NCI-H526 treated with DMSO at 0.1 percent for 48 hours (cell line): ENCODE results near the gene LPP.

Experiments used
- DNase-seq: peaks from one replicate; lab custom pipeline; 2025; lab: John Stamatoyannopoulos, UW

LPP gene

DNA sequence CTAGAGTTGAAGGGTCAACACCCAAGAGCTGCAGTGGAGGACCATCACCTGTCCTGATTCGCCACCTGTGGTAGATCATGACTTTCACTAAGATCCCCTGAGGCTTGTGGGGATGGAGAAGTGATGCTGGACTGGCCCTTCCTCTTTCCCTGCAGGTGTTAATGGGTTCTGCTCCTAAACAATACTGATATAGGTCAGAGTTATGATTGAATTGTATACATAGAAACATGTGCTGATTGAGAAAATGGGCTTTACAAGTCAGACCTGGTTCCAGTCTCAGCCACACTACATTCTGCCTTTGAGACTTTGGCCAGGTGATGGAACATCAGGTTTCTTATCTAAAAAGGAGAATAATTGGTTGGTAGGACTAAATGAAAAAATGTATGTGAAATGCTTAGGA, 598.9 kb downstream of the LPP start:
- DNase-seq, result no peak

DNA sequence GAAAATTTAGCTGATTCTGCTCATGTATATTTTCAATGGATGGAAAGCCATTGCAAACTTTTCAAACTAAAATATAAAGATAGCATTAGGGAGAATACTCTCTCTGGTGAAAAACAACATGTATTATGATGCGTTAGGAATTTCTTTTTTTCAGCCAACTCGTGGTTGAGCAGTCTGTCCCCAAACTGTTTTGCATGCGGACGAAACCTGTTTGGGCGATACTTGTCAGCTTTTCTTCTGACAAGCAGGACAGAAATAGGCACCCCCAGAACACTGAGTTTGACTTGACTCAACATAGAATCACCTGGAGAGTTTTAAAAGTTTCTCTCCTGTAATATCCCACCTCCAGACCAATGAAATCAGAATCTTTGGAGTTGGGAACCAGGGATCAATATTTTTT, 600.3 kb downstream of the LPP start:
- DNase-seq, result no peak

DNA sequence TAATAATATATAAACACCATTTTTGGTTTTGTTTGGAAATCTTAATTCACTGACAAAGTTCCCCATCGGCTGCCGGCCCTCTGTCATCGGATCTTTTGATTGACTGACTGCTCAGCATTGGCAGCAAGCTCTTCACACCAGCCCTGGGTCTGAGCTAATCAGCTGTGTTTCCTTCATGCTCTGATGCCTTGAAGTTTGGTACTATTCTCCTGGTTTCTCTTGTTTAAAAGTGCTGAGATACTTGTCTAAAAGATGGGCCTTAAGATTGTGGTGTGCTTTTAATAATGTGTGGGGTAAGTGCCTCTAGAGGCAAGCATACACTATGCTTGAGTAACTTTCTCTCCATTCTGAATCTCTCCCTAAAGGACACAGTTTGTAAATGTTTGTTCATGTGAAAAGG, 602.3 kb downstream of the LPP start:
- DNase-seq, result no peak

DNA sequence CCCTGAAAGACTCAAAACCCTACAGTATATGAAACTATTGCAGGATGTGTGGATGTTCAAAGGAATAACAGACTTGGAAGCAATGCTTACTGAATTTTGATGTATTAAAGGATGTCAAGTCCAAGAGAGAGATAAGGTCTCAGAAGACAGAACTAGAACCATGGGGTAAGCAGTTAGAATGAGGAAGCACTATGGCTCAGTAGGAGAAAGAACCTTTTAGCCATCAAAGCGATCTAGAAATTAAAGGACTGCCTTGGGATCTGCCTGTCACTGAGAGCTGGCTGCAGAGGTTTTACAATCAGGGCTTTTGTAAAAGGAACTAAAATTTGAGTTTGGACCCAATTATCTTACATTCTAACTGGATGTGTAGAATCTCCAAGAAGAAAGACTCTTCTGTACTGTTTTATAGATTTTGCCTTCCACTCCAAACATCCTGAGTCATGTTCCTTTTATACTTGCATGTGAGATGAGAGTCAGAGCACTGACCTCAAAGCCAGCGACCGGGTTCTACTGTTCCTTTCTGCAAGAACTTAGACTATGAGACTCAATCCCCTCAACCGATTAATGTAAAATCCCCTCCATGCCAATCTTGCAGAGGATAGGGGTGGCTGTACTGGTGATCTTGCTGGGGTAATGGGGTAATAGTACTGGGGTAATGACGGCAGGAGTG, 605.5 kb downstream of the LPP start:
- no peak for DNase-seq

DNA sequence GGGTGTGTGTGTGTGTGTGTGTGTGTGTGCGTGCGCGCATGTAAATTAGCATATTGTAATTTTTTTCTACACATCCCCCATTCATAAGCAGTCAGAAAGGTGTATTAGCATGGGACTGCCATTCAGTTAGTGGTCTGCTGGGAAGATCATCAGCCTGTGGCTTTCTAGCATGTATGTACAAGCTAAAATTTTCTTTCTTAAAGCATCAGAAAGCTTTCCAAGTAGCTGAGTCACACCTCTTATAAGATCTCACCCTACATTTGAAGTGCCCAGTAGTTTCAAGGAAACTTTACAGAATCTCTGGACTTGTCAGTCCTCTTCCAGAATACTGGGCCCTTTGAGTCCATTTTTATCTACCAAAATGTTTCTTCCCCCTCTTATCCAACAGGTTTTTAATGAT, 606.5 kb downstream of the LPP start:
- no peak for DNase-seq

DNA sequence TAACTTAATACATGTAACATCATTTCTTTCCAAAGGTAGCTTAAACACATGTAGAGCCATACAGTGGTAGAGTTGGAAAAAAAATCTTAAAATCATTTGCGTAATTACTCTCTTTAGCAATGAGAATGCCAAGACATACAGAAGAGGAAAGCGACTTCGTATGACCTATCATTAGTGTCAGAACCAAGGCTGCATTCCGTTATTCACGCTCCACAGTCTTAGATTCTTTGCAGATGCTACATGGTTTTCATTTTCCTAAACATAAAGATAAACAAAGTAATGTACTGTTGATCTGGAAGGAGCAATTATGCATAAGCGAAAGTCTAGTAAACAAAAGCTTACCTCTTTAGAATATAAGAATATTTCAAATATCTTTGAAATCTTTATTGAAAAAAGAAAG, 607.5 kb downstream of the LPP start:
- no peak for DNase-seq

DNA sequence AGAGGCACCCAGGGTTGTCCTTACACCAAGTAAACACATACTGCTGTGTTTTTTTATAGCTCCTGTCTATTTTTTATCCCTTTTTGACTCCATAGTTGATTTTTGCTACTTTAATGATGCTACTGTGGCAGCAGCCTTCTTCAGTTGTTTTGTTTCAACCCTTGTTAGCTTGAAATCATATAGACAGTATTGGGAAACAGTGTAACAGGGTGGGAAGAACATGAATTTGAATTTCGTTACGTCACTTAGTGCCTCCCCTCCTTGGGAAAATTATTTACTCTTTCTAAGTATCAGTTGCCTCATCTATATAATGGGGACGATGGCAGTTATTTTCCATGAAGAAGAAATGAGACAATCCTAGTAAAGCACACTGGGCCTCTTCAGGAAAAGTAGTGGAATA, 608.0 kb downstream of the LPP start:
- no peak for DNase-seq

DNA sequence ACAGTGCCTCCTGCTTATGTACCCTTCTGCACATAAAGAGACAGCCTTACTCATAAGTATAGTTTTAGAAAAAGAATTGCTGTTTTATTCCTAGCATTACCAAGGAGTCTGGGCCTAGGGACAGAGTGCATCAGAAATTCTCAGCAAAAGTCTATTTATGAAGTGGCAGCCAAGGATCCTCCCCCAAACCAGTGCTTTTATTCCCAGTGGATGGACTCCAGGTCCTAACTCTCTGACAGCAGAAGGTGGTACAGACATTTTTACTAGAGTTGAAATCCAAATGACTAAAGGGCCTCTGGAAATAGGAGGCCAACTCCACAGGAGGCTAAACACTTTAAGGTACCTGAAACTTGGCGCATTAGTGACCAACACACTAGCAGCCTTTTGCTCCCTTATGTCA, 610.7 kb downstream of the LPP start:
- DNase-seq, result no peak

DNA sequence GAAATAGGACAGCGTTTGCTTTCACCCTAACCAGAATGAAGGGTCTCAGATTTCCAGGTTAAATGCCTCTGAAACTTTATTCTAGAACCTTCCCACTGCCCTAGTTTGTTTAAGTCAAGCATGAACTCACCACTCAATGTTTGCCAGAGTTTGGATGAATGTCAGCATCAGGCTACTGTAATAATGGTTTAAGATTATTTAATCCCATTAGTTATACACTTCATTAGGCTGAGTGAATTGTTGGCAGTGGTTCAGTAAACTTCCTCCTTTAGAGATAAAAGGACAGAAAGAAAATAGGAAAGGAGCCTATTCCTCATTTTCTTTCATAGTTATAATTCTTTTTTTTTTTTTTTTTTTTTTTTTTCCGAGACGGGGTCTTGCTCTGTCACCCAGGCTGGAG, 615.9 kb downstream of the LPP start:
- no peak for DNase-seq

DNA sequence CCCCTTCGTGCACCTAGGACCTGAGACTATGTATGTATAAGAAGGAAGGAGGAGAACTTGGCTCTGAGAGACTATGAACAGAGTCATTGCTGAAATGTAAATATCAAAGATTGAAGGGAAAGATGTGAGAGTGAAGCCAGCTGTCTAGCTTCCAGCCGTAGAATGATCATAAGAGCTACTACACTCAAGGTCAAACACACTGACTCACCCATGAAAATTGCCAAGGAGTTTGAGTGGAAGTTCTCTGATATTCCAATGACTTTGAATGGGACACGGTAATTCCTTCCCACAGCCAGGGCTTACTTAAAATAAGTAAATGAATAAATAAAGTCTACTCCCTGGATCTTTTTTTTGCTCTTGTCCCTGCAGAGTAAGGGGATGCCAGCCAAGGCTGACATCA, 618.9 kb downstream of the LPP start:
- no peak for DNase-seq

DNA sequence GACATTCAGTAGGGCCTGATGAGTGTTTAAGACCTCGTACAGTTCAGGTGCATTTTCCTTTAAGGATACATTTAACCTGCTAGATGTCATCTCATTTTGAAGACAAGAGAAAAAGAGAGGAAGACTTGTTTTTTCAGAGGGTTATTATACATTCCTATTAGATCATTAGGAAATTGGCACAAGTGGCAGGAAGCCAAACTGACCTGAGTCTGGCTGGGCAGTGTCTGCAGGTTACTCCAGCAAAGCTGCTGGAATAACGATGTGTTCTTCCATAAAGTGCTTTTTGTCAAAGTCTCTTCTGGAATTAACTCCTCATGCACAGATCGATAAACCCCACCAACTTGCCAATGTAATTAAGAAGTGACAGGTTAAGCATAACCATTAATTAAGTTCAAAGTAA, 621.5 kb downstream of the LPP start:
- no peak for DNase-seq

DNA sequence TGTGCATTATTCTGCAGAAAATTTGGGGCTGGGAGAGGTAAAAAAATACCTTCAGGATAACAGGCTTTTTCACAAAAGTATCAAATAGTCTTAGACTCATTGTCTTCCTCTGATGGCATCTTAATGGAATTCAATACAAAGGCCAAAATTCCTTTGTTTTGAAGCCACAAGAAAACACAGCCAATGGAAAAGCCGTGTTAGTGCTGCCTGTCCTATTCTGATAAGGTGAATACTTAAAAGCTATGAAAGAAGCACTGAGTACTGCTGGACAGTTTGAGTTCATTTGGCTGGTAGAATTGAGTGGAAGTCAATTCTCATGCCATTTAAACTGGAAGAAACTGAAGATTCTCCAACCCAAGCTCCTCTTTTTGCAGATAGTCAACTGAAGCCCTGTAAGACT, 622.5 kb downstream of the LPP start:
- no peak for DNase-seq

DNA sequence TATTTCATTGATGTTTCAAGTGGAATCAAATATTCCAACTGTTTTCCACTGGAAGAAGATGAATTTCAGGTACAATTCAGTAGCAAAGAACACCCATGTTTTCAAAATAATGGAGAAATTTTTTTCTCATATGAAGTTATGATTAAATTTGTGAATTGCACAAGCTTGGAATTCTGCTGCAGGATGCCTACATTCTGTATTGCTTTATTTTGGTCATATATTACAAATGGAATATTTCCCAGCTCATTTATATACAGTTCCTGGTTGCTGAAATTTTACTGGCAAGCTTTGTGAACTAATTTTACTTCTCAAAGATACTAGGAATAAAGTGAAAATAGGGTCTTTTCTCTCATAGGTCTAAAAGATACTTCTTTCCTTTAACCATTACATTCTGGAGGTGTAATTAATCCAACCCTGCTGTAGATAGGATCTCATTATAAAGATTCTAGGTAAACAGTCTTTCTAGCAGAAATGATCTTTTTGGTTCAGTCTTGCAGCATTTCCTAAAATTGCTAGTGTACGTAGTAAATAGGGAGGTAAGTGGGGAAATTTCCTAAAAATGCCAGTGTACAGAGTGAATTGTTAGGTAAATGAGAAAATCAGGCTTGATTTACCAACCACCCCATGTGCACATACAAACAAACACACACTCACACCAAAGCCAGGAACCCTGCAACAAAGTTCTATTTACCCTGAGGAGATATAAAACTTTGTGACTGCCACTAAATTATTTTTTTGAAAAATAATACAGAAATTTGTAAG, 624.3 kb downstream of the LPP start:
- DNase-seq, result no peak

DNA sequence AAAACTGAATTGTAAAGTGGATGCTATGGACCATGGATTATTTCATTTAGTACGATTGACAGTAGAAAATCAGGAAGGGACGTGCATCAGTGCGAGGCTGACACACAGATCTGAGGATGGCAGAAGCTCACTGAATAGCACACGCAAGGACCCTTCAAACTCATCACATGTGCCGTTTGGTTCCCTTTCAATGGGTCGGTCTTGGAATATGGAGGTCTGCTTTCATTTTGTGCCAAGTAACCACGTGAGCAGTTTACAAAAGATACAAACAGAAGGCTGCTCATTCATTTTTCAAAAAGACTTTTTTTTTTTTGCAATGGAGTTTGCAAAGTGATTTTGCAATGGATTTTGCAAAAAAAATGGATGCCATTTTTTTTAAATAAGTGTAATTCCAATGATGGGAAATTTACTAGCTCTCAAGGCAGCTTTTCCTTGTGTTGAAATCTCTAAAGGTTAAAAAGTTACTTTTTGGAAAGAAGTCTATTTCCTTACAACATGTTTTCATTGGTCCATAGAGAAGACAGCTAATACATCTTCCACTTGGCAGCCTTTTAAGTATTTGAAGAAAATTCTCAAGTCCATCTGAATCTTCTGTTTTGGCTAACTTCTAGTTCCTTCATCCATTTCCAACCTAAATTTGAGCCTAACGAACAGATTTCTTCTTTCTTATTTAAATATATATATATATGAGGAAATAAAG, 625.5 kb downstream of the LPP start:
- DNase-seq, result no peak

DNA sequence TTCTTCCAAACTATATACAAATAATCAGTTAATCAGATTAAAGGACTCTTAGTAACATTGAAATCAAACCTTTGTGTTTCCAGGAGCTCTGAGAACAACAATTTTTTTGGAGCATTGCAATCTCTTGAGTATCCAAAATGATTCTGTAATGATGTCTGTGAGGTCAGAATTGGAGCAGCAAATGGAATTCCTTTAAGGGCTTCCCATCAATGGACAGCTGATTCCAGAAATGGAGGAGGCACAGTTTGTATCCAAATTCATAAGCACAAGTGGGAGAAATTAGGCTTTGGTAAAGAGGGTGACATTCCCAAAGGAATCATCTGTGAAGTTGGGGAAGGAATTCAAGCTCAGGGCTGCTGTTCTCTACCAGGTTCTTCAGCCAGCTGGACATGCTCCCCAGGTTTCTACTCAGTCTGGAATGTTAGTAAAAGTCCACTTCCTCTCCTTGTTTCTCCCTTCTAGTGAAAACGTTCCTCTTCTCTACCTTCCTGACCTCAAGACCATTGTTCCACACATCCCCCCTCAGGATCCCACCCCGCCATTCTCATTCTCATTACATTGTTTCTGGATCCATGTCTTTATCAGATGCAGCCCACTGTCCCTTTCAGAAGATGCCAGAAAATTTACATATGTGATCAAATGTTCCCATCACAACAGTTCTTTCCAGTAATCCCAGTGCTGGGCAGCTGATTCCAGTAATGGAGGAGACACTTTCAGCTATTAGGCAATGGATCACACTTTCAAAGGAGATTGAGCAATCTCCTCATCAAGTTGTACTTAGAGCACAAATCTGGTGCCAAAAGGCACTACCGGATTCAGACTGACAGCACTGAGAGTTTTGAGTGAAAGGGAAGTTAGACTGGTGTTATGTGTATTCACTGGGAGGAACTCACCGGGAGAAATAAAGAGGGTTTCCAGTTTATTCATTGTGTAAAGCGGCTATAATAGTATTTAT, 626.5 kb downstream of the LPP start:
- no peak for DNase-seq

DNA sequence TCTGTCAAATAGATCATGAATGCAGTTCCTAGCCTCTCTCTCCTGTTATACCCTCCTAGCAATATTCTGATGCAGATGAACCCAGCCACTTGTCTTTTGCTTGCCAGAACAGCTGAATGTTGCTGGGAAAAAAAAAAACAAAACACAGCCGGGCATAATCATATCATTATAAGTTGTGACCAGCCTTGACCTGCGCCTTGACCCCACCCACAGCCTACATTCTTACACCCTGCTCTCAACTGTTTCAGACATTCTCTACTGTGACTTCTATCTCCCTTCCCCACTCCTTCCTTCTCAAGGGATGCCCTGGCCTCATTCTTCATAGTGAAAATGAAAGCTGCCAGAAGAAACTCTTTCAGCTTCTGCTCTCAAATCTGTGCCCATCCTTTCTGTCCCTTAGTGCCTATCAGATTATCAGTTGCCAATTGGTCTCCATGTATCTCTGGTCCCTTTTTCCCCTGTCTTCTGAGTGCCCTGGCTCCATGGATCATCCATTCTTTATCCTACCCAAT, 628.7 kb downstream of the LPP start:
- no peak for DNase-seq

DNA sequence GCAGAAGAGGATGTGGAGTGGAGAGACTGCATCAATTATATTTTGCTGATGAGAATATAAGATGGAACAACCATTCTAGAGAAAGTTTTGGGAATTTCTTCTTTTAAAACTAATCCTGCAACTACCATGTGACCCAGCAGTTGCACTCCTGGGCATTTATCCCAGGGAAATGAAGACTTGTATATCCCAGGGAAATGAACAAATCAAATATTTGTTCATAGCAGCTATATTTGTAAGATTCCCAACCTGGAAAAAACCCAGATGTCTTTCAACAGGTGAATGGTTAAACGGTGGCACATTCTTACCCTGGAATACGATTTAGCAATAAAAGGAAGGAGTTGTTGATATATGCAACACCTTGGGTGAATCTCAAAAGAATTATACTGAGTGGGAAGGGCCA, 632.5 kb downstream of the LPP start:
- no peak for DNase-seq

DNA sequence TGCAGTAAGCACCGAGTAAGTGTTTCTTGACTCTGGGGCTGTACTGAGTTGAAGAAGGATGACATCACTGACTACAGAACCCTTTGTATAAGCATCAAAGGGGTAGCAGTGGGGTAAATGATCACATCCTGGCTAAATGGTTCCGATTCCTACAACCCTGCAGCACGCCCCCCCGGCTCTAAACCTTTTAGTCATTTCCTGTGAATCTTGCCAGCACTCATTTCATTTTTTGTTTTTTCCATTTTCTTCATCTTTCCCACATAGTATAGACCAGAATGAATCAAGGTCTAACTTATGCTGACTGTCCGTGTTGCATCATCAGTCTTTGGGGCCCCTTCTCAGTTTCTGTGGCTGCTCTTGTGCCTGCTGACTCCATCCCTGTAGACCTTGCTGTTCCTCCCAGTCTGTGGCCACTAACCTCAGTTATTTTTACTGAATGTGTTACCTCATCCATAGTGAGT, 634.7 kb downstream of the LPP start:
- no peak for DNase-seq

DNA sequence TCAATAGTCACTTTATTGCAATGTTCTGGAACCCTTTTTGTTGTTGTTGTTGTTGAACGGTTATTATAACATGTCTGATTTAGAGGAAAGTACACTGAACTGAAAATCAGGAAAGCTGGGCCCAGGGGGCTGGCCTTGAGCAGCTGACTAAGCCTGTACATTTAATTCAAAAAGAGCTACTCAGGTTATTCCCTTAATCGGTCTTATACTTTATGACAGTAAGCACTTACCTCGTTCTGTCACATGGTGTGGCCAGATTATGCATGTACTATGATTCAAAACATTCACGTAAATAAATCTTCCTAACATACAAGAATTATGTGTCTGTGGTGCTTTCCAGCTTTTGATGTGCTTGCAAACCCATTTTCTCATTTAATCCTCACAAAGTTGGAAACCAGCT, 635.3 kb downstream of the LPP start:
- DNase-seq, result no peak

DNA sequence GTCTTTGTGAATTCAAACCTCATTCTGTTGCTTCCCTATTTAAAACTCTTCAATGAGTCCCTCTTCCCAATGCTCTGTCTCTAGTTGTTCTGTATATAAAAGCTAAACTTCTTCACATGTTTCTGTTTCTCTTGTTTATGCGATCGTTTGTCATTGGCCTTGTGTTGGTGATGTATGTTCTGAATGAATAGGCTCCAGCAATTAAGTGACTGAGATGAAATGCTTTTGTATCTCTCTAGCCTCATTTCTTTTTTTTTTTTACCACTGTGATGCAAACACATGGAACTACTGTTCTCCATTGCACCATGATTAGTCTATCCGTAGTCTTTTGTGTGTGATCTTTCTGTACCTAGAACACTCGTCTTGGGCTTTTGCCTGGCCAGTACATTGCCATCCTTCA, 637.4 kb downstream of the LPP start:
- DNase-seq, result no peak

DNA sequence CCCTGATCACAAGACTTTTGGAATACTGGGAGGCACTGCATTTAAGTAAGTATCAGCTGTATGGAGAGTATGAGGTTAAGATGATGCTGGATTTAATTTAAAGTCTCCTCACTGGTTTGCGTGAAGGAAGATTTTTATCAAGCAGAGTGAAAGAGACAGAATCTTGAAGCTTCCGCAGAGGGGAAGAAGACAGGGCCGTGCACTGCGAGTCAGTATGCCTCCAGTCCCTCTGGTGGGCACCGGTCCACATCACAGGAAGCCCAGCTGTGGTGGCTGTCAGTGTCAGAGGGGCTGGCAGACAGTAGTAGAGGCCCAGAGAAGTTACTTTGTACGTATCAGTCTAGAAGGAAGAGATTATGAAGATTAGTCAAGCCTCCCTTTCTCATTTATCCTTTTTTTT, 638.8 kb downstream of the LPP start:
- DNase-seq, result no peak

DNA sequence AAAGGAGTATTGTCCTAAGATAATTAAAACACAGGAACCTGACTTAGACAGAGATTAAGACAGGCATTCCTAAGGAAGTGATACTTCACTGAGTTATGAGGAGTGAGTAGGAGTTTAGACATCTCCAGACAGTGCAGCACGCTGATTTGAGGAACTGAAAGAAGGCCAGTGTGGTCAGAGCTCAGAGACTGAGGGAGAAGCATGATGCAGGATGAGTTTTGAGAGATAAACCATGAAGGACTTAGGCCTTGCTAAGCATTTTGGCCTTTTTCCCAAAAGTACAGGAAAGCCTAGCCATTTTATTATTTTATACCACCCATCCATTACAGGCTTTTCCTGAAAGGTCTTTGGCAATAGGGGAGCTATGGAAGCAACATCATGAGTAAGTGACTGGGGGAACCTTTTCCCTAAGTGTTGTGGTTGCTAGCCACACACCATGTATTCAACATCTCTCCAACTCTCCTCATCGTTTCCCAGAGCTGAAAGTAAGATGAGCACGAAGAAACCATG, 642.2 kb downstream of the LPP start:
- no peak for DNase-seq
